ENCODE measurements around the gene ATG5.
"Not testable (repeated sequence)": the region's sequence is repeated elsewhere in the genome, so short reads cannot be mapped to it uniquely, and the experiment has no call there.

ATG5 gene

GRCh38 chr6:106155219-106155830, 170.2 kb downstream of the ATG5 start:
- no peaks in the 10 kb centered on the region for H3K36me3 ChIP-seq (ENCODE audit: insufficient read depth, insufficient read length, low read length)
- TF ChIP-seq YY1 (IDR thresholded peaks at IDR 0.05; ENCODE audit: insufficient read depth, insufficient read length) (no peak), SUZ12 (IDR thresholded peaks at IDR 0.05; ENCODE audit: extremely low read depth, insufficient read depth, insufficient read length) (no peak), ZNF274 (IDR thresholded peaks at IDR 0.05; ENCODE audit: low read depth, low read length) (no peak)
- no peak overlapping the region for H3K4me3 ChIP-seq (ENCODE audit: insufficient read length, low read depth)
- no peaks in the 10 kb centered on the region for H3K9me3 ChIP-seq (ENCODE audit: insufficient read depth, low read length)
- DNase-seq (ENCODE audit: low read depth, low spot score) = no peak
- no peaks in the 10 kb centered on the region for H3K4me1 ChIP-seq (ENCODE audit: insufficient read depth, insufficient read length)
- no peak overlapping the region for H3K9ac ChIP-seq (ENCODE audit: insufficient read length, low read depth)
- no peaks in the 10 kb centered on the region for H3K27me3 ChIP-seq (ENCODE audit: insufficient read depth, insufficient read length)

GRCh38 chr6:106154326-106154725, 171.2 kb downstream of the ATG5 start:
- no peaks in the 10 kb centered on the region for H3K36me3 ChIP-seq (ENCODE audit: insufficient read depth, insufficient read length, low read length)
- DNase-seq (ENCODE audit: low read depth, low spot score) = no peak
- no peaks in the 10 kb centered on the region for H3K4me1 ChIP-seq (ENCODE audit: insufficient read depth, insufficient read length)
- H3K4me3 ChIP-seq (ENCODE audit: insufficient read length, low read depth) = no peak overlapping the region
- H3K9me3 ChIP-seq (ENCODE audit: insufficient read depth, low read length) = no peaks in the 10 kb centered on the region
- TF ChIP-seq ZNF274 (IDR thresholded peaks at IDR 0.05; ENCODE audit: low read depth, low read length) = no peak
- no peak for TF ChIP-seq SUZ12 (IDR thresholded peaks at IDR 0.05; ENCODE audit: extremely low read depth, insufficient read depth, insufficient read length)
- no peak for TF ChIP-seq YY1 (IDR thresholded peaks at IDR 0.05; ENCODE audit: insufficient read depth, insufficient read length)
- no peaks in the 10 kb centered on the region for H3K27me3 ChIP-seq (ENCODE audit: insufficient read depth, insufficient read length)
- H3K9ac ChIP-seq (ENCODE audit: insufficient read length, low read depth) = no peak overlapping the region

GRCh38 chr6:106152952-106153351, 172.6 kb downstream of the ATG5 start:
- Histone ChIP-seq H3K4me3 (ENCODE audit: insufficient read length, low read depth) (no peak overlapping the region), H3K27me3 (ENCODE audit: insufficient read depth, insufficient read length) (no peaks in the 10 kb centered on the region), H3K9me3 (ENCODE audit: insufficient read depth, low read length) (no peaks in the 10 kb centered on the region), H3K9ac (ENCODE audit: insufficient read length, low read depth) (no peak overlapping the region), H3K4me1 (ENCODE audit: insufficient read depth, insufficient read length) (no peaks in the 10 kb centered on the region), H3K36me3 (ENCODE audit: insufficient read depth, insufficient read length, low read length) (no peaks in the 10 kb centered on the region)
- TF ChIP-seq YY1 (IDR thresholded peaks at IDR 0.05; ENCODE audit: insufficient read depth, insufficient read length) (no peak), ZNF274 (IDR thresholded peaks at IDR 0.05; ENCODE audit: low read depth, low read length) (no peak)
- DNase-seq (ENCODE audit: low read depth, low spot score) = no peak

- H3K36me3 ChIP-seq (ENCODE audit: insufficient read depth, insufficient read length, low read length); H3K4me1 ChIP-seq (ENCODE audit: insufficient read depth, insufficient read length); DNase-seq (ENCODE audit: low read depth, low spot score); H3K9ac ChIP-seq (ENCODE audit: insufficient read length, low read depth); H3K27me3 ChIP-seq (ENCODE audit: insufficient read depth, insufficient read length); H3K4me3 ChIP-seq (ENCODE audit: insufficient read length, low read depth); H3K9me3 ChIP-seq (ENCODE audit: insufficient read depth, low read length): not testable (repeated sequence)
These were observed 173.1 kb downstream of the ATG5 start for GRCh38 chr6:106152476-106152875.

- Histone ChIP-seq H3K9ac (ENCODE audit: insufficient read length, low read depth) (no peak overlapping the region), H3K36me3 (ENCODE audit: insufficient read depth, insufficient read length, low read length) (no peaks in the 10 kb centered on the region), H3K9me3 (ENCODE audit: insufficient read depth, low read length) (no peaks in the 10 kb centered on the region), H3K27me3 (ENCODE audit: insufficient read depth, insufficient read length) (no peaks in the 10 kb centered on the region), H3K4me1 (ENCODE audit: insufficient read depth, insufficient read length) (peaks cover 2% of the 10 kb centered on the region), H3K4me3 (ENCODE audit: insufficient read length, low read depth) (no peak overlapping the region)
- TF ChIP-seq YY1 (IDR thresholded peaks at IDR 0.05; ENCODE audit: insufficient read depth, insufficient read length) = no peak
- DNase-seq (ENCODE audit: low read depth, low spot score) = no peak
These were observed 176.0 kb downstream of the ATG5 start for GRCh38 chr6:106149472-106150069.

- H3K27me3 ChIP-seq (ENCODE audit: insufficient read depth, insufficient read length) = no peaks in the 10 kb centered on the region
- TF ChIP-seq SUZ12 (IDR thresholded peaks at IDR 0.05; ENCODE audit: extremely low read depth, insufficient read depth, insufficient read length) = no peak
- no peak for TF ChIP-seq ZNF274 (IDR thresholded peaks at IDR 0.05; ENCODE audit: low read depth, low read length)
- TF ChIP-seq YY1 (IDR thresholded peaks at IDR 0.05; ENCODE audit: insufficient read depth, insufficient read length) = no peak
- no peak overlapping the region for H3K4me3 ChIP-seq (ENCODE audit: insufficient read length, low read depth)
- DNase-seq (ENCODE audit: low read depth, low spot score) = no peak
- H3K4me1 ChIP-seq (ENCODE audit: insufficient read depth, insufficient read length) = peaks cover 2% of the 10 kb centered on the region
- no peak overlapping the region for H3K9ac ChIP-seq (ENCODE audit: insufficient read length, low read depth)
- no peaks in the 10 kb centered on the region for H3K36me3 ChIP-seq (ENCODE audit: insufficient read depth, insufficient read length, low read length)
- no peaks in the 10 kb centered on the region for H3K9me3 ChIP-seq (ENCODE audit: insufficient read depth, low read length)
These were observed 178.1 kb downstream of the ATG5 start for GRCh38 chr6:106147476-106147875.

GRCh38 chr6:106146852-106147351, 178.7 kb downstream of the ATG5 start:
- H3K27me3 ChIP-seq (ENCODE audit: insufficient read depth, insufficient read length) = no peaks in the 10 kb centered on the region
- H3K36me3 ChIP-seq (ENCODE audit: insufficient read depth, insufficient read length, low read length) = no peaks in the 10 kb centered on the region
- H3K4me3 ChIP-seq (ENCODE audit: insufficient read length, low read depth) = no peak overlapping the region
- no peaks in the 10 kb centered on the region for H3K9me3 ChIP-seq (ENCODE audit: insufficient read depth, low read length)
- no peak for DNase-seq (ENCODE audit: low read depth, low spot score)
- H3K4me1 ChIP-seq (ENCODE audit: insufficient read depth, insufficient read length) = peaks cover 2% of the 10 kb centered on the region
- TF ChIP-seq SUZ12 (IDR thresholded peaks at IDR 0.05; ENCODE audit: extremely low read depth, insufficient read depth, insufficient read length) (no peak), YY1 (IDR thresholded peaks at IDR 0.05; ENCODE audit: insufficient read depth, insufficient read length) (no peak), ZNF274 (IDR thresholded peaks at IDR 0.05; ENCODE audit: low read depth, low read length) (no peak)
- no peak overlapping the region for H3K9ac ChIP-seq (ENCODE audit: insufficient read length, low read depth)

Measured in NT2/D1 (cell line).